B cell (primary cell): Measurements from ENCODE around the gene NXPH2.

Experiments used
- CTCF ChIP-seq: fragments of 200-600 bp; IDR thresholded peaks from one replicate; pipeline ENCODE4 v1.8.0; 2022; ENCODE audit warnings: antibody characterized with exemption, mild to moderate bottlenecking
- EZH2 ChIP-seq: IDR thresholded peaks from 2 replicates; pipeline ENCODE4 v1.6.1; 2012; ENCODE audit warnings: borderline replicate concordance, low read depth, mild to moderate bottlenecking, moderate library complexity, low read length; ENCODE audit not compliant: insufficient read depth, poor library complexity, severe bottlenecking

- TF ChIP-seq CTCF: no peak
- TF ChIP-seq EZH2: no peak
Measured at GRCh38 chr2:138621139-138621538, 159.1 kb downstream of the NXPH2 start.
